HepG2 (cell line): ENCODE results near the gene PRAMEF14.
"Not testable (repeated sequence)": the region's sequence is repeated elsewhere in the genome, so short reads cannot be mapped to it uniquely, and the experiment has no call there.

Experiments
- BCLAF1 ChIP-seq: fragments of 450-650 bp; IDR thresholded peaks from 2 replicates; pipeline ENCODE4 v1.6.1; 2017; ENCODE audit warnings: mild to moderate bottlenecking
- CTCF ChIP-seq: sonication (generic); formaldehyde crosslinking; IDR thresholded peaks from 2 replicates; pipeline ENCODE4 v1.5.0; 2020; ENCODE audit warnings: mild to moderate bottlenecking, missing genetic modification reagents, moderate library complexity
- EHMT2 ChIP-seq: fragments of 200-600 bp; sonication (generic); IDR thresholded peaks from 2 replicates; pipeline ENCODE4 v1.7.0; 2017; ENCODE audit warnings: antibody characterized with exemption, low read depth, low read length, borderline replicate concordance
- EP300 ChIP-seq, 3 experiments: sonication (generic) in 1 of 3; formaldehyde crosslinking in 1 of 3; IDR thresholded peaks; 2 replicates each; pipeline versions ENCODE4 v1.5.1 to v1.6.1; 2011 to 2020; ENCODE audit warnings: low read depth in 2 of 3, low read length in 2 of 3, borderline replicate concordance in 1 of 3, improper control_type of control experiment in 1 of 3, mild to moderate bottlenecking in 1 of 3, missing genetic modification reagents in 1 of 3, moderate library complexity in 1 of 3
- JDP2 ChIP-seq: sonication (generic); formaldehyde crosslinking; IDR thresholded peaks from 2 replicates; pipeline ENCODE4 v1.8.1; 2022; ENCODE audit warnings: missing genetic modification reagents, borderline replicate concordance
- JUND ChIP-seq: sonication (generic); formaldehyde crosslinking; IDR thresholded peaks from 2 replicates; pipeline ENCODE4 v1.8.0; 2022; ENCODE audit warnings: mild to moderate bottlenecking, missing genetic modification reagents
- MYNN ChIP-seq: sonication (generic); formaldehyde crosslinking; IDR thresholded peaks from 2 replicates; pipeline ENCODE4 v1.4.0; 2020; ENCODE audit warnings: mild to moderate bottlenecking, low read depth, missing genetic modification reagents
- PCBP1 ChIP-seq: fragments of 200-400 bp; formaldehyde crosslinking; IDR thresholded peaks from 2 replicates; pipeline ENCODE4 v1.6.1; 2017; ENCODE audit warnings: mild to moderate bottlenecking, low read depth, low read length, borderline replicate concordance
- RAD21 ChIP-seq: fragments of 450-650 bp; formaldehyde crosslinking; IDR thresholded peaks from 2 replicates; pipeline ENCODE4 v1.5.0; 2020; ENCODE audit warnings: mild to moderate bottlenecking
- RARG ChIP-seq: sonication (generic); formaldehyde crosslinking; IDR thresholded peaks from 2 replicates; pipeline ENCODE4 v1.4.0; 2020; ENCODE audit warnings: low read depth, mild to moderate bottlenecking, missing genetic modification reagents
- ZNF274 ChIP-seq: sonication (generic); formaldehyde crosslinking; IDR thresholded peaks from 2 replicates; pipeline ENCODE4 v1.5.1; 2020; ENCODE audit warnings: mild to moderate bottlenecking, missing genetic modification reagents
- ZNF414 ChIP-seq: sonication (generic); formaldehyde crosslinking; IDR thresholded peaks from 2 replicates; pipeline ENCODE4 v1.5.0; 2020; ENCODE audit warnings: missing genetic modification reagents

GRCh38 chr1:13354475-13354874, 7.5 kb upstream of the PRAMEF14 start:
- not testable (repeated sequence) for TF ChIP-seq RARG (CRISPR knock-in tag); PCBP1; CTCF (CRISPR knock-in tag); RAD21 (CRISPR knock-in tag); BCLAF1; EP300 (IDR thresholded peaks at IDR 0.05; ENCODE audit: low read depth in 2 of 2, low read length in 2 of 2); EP300 (CRISPR knock-in tag; IDR thresholded peaks at IDR 0.05; ENCODE audit: borderline replicate concordance); MYNN; EHMT2; ZNF414; ZNF274 (CRISPR knock-in tag); JDP2 (CRISPR knock-in tag); JUND (CRISPR knock-in tag)
